ENCODE data around the gene NDST4. TPM values are rescaled to one million over a fixed set of nuclear protein-coding genes. Genes with fewer than 3 reads are reported as not detected.

The NDST4 gene
- total and polyA plus RNA-seq, 2 donors from 2014 or later: not detected

DNA sequence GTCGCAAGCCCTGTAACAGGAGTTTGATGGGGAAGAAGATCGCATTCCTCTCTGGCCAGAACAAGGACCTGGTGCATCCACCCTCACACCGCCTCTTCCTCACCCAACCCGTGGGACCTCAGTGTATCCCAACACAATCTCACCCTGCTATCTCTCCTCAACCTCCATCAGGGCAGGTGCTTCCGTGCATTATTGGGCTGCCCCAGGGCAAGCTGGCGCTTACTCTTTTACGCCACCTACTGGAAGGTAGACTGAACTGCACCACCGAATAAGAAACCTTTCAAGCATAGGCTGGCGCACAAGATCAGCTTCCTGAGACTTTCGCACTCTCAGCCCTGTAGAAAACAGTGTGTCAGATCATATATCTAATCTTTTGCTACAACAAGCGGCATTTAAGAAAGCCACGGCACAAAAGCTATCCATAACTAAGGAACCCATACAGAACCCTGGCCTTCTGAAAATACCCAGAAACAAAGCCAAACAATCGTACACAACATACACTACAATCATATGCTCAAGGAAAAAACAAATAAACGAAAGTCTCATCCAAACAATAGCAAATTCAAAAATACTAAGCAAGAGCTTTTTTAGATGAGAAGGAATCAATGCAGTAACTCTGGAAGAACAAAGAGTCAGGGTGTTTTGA is 305.5 kb downstream of the NDST4 start:
- intact Hi-C loops (cut with DNase I): no loop called here
- no peak overlapping the region for H3K27ac ChIP-seq (ENCODE audit: low read depth in 2 of 2, low read length in 2 of 2)
- FAIRE-seq (no peak), DNase-seq (peak in 2 of 5 donors; percentile 34 to 35)
- TF ChIP-seq, protein P1, sequence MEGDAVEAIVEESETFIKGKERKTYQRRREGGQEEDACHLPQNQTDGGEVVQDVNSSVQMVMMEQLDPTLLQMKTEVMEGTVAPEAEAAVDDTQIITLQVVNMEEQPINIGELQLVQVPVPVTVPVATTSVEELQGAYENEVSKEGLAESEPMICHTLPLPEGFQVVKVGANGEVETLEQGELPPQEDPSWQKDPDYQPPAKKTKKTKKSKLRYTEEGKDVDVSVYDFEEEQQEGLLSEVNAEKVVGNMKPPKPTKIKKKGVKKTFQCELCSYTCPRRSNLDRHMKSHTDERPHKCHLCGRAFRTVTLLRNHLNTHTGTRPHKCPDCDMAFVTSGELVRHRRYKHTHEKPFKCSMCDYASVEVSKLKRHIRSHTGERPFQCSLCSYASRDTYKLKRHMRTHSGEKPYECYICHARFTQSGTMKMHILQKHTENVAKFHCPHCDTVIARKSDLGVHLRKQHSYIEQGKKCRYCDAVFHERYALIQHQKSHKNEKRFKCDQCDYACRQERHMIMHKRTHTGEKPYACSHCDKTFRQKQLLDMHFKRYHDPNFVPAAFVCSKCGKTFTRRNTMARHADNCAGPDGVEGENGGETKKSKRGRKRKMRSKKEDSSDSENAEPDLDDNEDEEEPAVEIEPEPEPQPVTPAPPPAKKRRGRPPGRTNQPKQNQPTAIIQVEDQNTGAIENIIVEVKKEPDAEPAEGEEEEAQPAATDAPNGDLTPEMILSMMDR (IDR thresholded peaks at IDR 0.05; ENCODE audit: borderline replicate concordance, extremely low read depth, insufficient read depth): peak; percentile 52
- no peaks in the 10 kb centered on the region for H3K36me3 ChIP-seq (ENCODE audit: control insufficient read depth in 2 of 3, insufficient read depth in 3 of 3, low read length in 3 of 3)
- no peaks in the 10 kb centered on the region for H3K27me3 ChIP-seq (ENCODE audit: control insufficient read depth, insufficient read depth, low read length)
- H3K4me1 ChIP-seq (ENCODE audit: control insufficient read depth in 2 of 3, insufficient read depth in 2 of 3, low read depth in 1 of 3, low read length in 3 of 3): no peaks in the 10 kb centered on the region
- no peaks in the 10 kb centered on the region for H3K9me3 ChIP-seq (ENCODE audit: control insufficient read depth in 2 of 3, insufficient read depth in 1 of 3, low read length in 3 of 3)
- H3K9ac ChIP-seq (ENCODE audit: low read length in 3 of 3): no peak overlapping the region
- H3K4me3 ChIP-seq (ENCODE audit: low read length in 3 of 3): no peak overlapping the region

- TF ChIP-seq, protein P1 (IDR thresholded peaks at IDR 0.05; ENCODE audit: borderline replicate concordance, extremely low read depth, insufficient read depth): no peak
- Histone ChIP-seq H3K27me3 (ENCODE audit: control insufficient read depth, insufficient read depth, low read length) (no peaks in the 10 kb centered on the region), H3K4me1 (ENCODE audit: control insufficient read depth in 2 of 3, insufficient read depth in 2 of 3, low read depth in 1 of 3, low read length in 3 of 3) (no peaks in the 10 kb centered on the region), H3K36me3 (ENCODE audit: control insufficient read depth in 2 of 3, insufficient read depth in 3 of 3, low read length in 3 of 3) (no peaks in the 10 kb centered on the region), H3K4me3 (ENCODE audit: low read length in 3 of 3) (no peak overlapping the region), H3K9me3 (ENCODE audit: control insufficient read depth in 2 of 3, insufficient read depth in 1 of 3, low read length in 3 of 3) (no peaks in the 10 kb centered on the region), H3K27ac (ENCODE audit: low read depth in 2 of 2, low read length in 2 of 2) (no peak overlapping the region), H3K9ac (ENCODE audit: low read length in 3 of 3) (no peak overlapping the region)
- DNase-seq (no peak), FAIRE-seq (no peak)
- intact Hi-C loops (cut with DNase I): no loop called here
Measured at GRCh38 chr4:114807357-114807756, 306.1 kb downstream of the NDST4 start.

GRCh38 chr4:114791976-114792375 is 321.4 kb downstream of the NDST4 start:
- Histone ChIP-seq H3K4me3 (ENCODE audit: low read length in 3 of 3) (no peak overlapping the region), H3K9ac (ENCODE audit: low read length in 3 of 3) (no peak overlapping the region), H3K36me3 (ENCODE audit: control insufficient read depth in 2 of 3, insufficient read depth in 3 of 3, low read length in 3 of 3) (no peaks in the 10 kb centered on the region), H3K27ac (ENCODE audit: low read depth in 2 of 2, low read length in 2 of 2) (no peak overlapping the region), H3K27me3 (ENCODE audit: control insufficient read depth, insufficient read depth, low read length) (no peaks in the 10 kb centered on the region), H3K4me1 (ENCODE audit: control insufficient read depth in 2 of 3, insufficient read depth in 2 of 3, low read depth in 1 of 3, low read length in 3 of 3) (no peaks in the 10 kb centered on the region), H3K9me3 (ENCODE audit: control insufficient read depth in 2 of 3, insufficient read depth in 1 of 3, low read length in 3 of 3) (no peaks in the 10 kb centered on the region)
- FAIRE-seq (no peak), DNase-seq (no peak)
- TF ChIP-seq, protein P1 (IDR thresholded peaks at IDR 0.05; ENCODE audit: borderline replicate concordance, extremely low read depth, insufficient read depth): no peak
- intact Hi-C loops (cut with DNase I): no loop called here

DNA sequence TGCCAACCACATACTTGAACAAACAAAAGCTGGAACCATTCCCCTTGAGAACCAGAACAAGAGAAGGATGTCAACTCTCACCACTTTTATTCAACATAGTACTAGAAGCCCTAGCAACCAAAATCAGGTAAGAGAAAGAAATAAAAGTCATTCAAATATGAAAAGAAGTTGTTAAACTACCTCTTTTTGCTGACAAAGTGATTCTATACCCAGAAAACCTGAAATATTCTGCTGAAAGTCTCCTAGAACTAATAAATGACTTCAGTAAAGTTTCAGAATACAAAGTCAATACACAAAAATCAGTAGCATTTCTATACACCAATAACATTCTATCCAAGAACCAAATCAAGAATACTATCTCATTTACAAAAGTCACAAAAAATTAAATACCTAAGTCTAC is 327.9 kb downstream of the NDST4 start:
- TF ChIP-seq, protein P1 (IDR thresholded peaks at IDR 0.05; ENCODE audit: borderline replicate concordance, extremely low read depth, insufficient read depth): no peak
- FAIRE-seq: no peak
- no peak overlapping the region for H3K4me3 ChIP-seq (ENCODE audit: low read length in 3 of 3)

More for the DNA sequence above, 327.9 kb downstream of the NDST4 start:
- Histone ChIP-seq H3K27me3 (ENCODE audit: control insufficient read depth, insufficient read depth, low read length) (no peaks in the 10 kb centered on the region), H3K27ac (ENCODE audit: low read depth in 2 of 2, low read length in 2 of 2) (no peak overlapping the region), H3K9me3 (ENCODE audit: control insufficient read depth in 2 of 3, insufficient read depth in 1 of 3, low read length in 3 of 3) (no peaks in the 10 kb centered on the region), H3K4me1 (ENCODE audit: control insufficient read depth in 2 of 3, insufficient read depth in 2 of 3, low read depth in 1 of 3, low read length in 3 of 3) (no peaks in the 10 kb centered on the region), H3K9ac (ENCODE audit: low read length in 3 of 3) (no peak overlapping the region), H3K36me3 (ENCODE audit: control insufficient read depth in 2 of 3, insufficient read depth in 3 of 3, low read length in 3 of 3) (no peaks in the 10 kb centered on the region)
- no peak for DNase-seq
- intact Hi-C loops (cut with DNase I): no loop called here

Data from kidney (tissue), 14 donors.